Stimulated activated effector memory CD8-positive, alpha-beta T cell treated with anti-CD3 and anti-CD28 coated beads, Interleukin-12 subunit alpha, Interleukin-12 subunit beta, amount 100 ng/mL, for 72 hours (primary cell): ENCODE results near the gene PPP3CA.

Experiments
- ATAC-seq: fragments of 150-1000 bp; cut with Tn5 transposase; 2 replicates; pipeline ENCODE4 v1.10.0; 2021
- DNase-seq, 2 donors: peaks; one replicate each; pipeline ENCODE4 v3.0.0; 2021 to 2022; ENCODE audit warnings: low spot score in 2 of 2
- H3K27ac Mint-ChIP-seq: one replicate; pipeline ENCODE4 v1.8.0; 2022; ENCODE audit warnings: mild to moderate bottlenecking, mixed read lengths
- H3K36me3 Mint-ChIP-seq: one replicate; pipeline ENCODE4 v1.8.0; 2022; ENCODE audit warnings: mild to moderate bottlenecking, mixed read lengths
- H3K4me1 Mint-ChIP-seq: one replicate; pipeline ENCODE4 v1.8.0; 2022; ENCODE audit warnings: mixed read lengths
- H3K4me3 Mint-ChIP-seq: one replicate; pipeline ENCODE4 v1.8.0; 2022; ENCODE audit warnings: mild to moderate bottlenecking, mixed read lengths
- H3K9me3 Mint-ChIP-seq: one replicate; pipeline ENCODE4 v1.8.0; 2022; ENCODE audit warnings: mixed read lengths

The PPP3CA gene

DNA sequence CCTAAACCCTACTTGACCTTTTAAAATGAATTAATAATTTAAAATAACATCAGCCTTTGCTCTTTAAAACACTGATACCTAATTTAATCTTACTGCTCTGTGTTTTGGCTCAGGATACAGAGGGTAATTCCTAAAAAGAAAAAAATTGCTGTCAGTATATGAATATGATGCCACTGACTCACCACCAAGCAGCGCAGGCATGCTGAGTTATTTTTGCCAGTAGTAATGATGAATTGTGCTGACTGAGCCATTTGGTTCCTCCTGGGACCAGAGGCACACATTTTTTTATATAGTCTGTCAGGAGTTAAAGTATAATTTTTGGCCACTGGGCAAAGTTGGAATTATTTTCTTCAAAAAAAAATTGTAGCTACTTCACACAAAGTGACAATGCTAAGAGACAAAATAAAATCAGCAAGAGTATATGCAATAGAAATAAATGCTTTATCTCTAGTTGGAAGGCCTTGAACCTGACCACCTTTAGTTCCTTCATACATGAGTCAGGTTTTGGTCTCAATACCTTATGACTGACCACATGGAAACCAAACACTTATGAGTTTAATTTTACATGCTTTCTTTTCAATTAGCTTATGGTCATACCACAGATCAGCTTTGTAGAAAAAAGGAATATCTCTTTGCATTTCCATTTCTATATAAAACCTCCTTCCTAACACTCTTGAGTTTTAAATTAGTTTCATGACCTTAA lies 115.1 kb downstream of the PPP3CA start:
- H3K4me1 Mint-ChIP-seq: peaks cover 36% of the 10 kb centered on the region
- H3K27ac Mint-ChIP-seq: peak overlapping the region; percentile 78
- peak overlapping the region; percentile 27 for H3K4me3 Mint-ChIP-seq
- no peak for DNase-seq
- H3K36me3 Mint-ChIP-seq: peaks cover 7% of the 10 kb centered on the region
- ATAC-seq: peak; percentile 99
- no peaks in the 10 kb centered on the region for H3K9me3 Mint-ChIP-seq

DNA sequence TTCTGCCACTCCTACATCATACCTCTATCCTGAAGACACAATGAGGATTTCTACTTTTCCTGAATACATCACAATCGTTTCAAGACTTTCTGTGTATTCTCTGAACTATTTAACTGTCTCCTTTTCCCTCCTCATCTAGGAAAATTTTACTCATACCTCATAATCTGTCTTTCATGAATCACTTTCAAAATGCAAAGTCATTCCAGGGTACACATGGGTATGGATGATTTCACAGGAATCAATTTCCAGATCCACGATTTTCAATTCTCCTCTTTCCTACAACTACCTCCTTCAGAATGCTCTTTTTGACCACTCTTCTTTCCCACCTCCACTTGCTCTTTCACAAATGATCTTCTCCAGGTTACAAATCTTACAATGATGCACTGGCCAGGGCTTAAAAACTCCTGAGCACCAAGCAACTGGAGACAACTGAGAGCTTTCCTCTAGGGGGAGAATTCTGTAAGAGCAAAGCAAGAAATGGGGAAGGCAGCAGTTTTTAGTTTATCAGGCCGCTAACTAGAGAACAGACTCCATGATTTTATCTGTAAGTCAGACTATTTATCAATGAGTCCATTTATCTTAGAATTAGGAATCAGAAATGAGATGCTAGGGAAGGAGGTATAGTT lies 116.4 kb downstream of the PPP3CA start:
- Mint-ChIP-seq H3K4me1 (peaks cover 32% of the 10 kb centered on the region), H3K4me3 (no peak overlapping the region), H3K9me3 (no peaks in the 10 kb centered on the region), H3K27ac (peak overlapping the region; percentile 51), H3K36me3 (peaks cover 7% of the 10 kb centered on the region)
- ATAC-seq (no peak), DNase-seq (no peak)

DNA sequence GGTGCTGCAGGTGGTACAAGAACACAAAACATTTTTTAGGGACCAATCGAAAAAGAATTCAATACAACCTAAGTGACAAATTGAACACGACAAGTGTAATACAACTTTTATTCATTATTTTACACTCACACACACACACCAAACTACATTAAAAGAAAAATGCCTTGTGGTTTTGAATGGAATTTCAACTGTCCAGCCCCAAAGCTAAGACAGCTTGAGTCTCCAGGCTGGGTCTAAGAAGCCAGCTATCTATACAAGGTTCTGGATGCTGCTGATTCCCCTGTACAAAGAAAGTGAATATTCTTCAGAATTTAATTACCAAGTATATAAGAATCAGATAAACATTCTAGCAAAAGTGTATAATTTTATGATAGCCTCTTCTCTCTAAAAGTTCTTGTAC lies 118.2 kb downstream of the PPP3CA start:
- Mint-ChIP-seq H3K36me3 (peaks cover 7% of the 10 kb centered on the region), H3K4me3 (no peak overlapping the region), H3K27ac (no peak overlapping the region), H3K9me3 (no peaks in the 10 kb centered on the region), H3K4me1 (peaks cover 41% of the 10 kb centered on the region)
- DNase-seq (no peak), ATAC-seq (no peak)

DNA sequence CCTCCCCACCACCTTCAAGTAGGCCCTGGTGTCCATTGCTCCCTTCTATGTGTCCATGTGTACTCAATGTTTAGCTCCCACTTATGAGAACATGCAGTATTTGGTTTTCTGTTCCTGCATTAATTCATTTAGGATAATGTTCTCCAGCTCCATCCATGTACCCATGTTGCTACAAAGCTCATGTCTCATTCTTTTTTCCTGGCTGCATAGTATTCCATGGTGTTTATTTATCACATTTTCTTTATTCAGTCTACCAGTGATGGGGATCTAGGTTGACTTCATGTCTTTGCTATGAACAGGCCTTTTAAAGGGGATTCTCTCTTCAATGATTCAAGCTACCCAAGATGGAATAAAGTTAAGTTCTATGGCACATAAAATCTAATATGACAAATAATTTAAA lies 119.6 kb downstream of the PPP3CA start:
- H3K9me3 Mint-ChIP-seq: no peaks in the 10 kb centered on the region
- peaks cover 7% of the 10 kb centered on the region for H3K36me3 Mint-ChIP-seq
- H3K4me3 Mint-ChIP-seq: no peak overlapping the region
- H3K4me1 Mint-ChIP-seq: peaks cover 44% of the 10 kb centered on the region
- H3K27ac Mint-ChIP-seq: no peak overlapping the region
- ATAC-seq: no peak
- DNase-seq: no peak

DNA sequence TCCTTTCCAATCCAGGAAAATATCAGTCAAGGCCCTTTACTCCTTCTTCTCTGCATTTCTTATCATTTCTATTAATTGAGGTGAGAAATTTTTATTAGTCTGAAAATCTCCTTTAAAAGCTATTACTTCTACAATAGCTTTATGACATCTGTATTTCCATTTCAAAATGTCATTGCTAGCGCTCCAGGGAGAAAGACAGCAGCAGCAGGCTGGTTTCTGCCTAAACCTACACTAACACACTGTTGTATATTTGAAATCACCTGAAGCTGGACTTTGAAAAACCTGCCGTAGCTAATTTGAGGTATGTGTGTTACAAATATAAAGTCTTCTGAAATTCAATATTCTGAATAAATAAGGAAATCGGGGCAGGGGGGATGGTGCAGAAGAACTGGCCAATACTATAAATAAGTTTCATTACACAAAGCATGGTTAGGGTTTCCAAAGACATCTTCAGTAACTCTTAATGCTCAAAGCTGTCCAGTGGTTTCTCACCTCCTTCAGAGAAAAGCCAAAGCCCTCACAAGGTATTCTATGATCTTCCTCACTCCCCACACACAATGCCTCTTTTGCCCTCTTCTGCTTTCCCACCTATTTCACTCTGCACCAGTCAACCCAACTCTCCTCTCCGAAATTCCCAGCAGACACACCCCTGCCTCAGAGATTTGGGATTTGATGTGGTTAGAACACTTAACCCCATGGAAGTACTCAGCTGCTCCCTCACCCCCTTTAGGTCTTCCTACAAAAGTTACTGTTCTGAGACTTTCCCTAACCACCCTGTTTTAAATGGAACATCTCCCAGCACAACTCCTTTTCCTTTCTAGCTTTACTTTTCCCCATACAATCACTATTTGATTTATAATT lies 122.7 kb downstream of the PPP3CA start:
- Mint-ChIP-seq H3K9me3 (no peaks in the 10 kb centered on the region), H3K4me1 (peaks cover 30% of the 10 kb centered on the region), H3K4me3 (no peak overlapping the region), H3K36me3 (no peaks in the 10 kb centered on the region), H3K27ac (peak overlapping the region; percentile 2)
- DNase-seq (no peak), ATAC-seq (peak; percentile 66)

DNA sequence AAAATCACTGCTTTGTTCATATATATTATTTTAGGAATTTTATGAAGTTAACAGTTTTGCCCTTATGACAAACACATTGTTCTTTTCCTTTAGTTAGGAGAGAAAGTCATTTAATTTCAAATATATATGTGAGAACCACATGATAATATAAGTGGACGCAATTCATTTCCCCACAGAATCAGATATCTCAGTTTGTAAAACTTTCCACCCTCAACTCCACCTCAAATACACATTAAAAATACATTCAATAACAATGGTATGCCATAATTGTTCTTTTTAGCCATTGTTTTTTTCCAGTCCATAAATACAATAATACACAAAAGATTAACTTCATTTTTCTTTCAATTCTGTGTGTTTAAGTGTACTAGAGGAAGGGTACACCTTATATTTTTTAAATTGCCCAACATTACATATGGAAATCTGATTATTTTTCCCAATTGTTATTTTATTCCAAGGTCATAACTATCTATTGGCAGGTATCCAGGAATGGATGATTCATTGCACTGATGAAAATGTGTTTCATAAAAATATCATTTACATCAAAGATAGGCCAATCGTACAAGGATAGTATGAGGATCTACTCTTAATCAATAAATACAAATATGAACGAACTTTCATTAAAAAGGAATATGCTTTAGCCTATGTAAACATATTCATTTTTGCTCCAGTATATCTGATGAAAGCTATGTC lies 125.0 kb downstream of the PPP3CA start:
- Mint-ChIP-seq H3K36me3 (no peaks in the 10 kb centered on the region), H3K9me3 (no peaks in the 10 kb centered on the region), H3K4me1 (peaks cover 34% of the 10 kb centered on the region), H3K27ac (no peak overlapping the region), H3K4me3 (no peak overlapping the region)
- DNase-seq (no peak), ATAC-seq (no peak)

DNA sequence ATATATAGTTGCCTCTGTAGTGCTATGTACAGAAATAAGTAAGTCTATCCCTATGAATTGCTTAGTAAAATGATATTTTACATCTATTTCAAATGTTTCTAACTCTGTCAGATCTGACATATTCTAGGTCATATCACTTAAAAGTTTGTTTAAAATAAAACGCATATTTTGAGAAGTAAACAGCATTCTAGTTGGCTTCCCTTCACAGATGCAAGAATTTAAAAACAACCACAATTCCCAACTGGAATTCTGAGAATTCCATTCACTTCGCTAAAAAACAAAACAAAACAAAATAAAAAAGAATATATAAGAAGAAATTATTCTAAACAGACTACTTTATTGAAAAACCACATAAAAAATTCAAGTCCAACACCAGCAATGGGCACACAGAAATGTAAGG lies 126.0 kb downstream of the PPP3CA start:
- H3K4me1 Mint-ChIP-seq: peaks cover 34% of the 10 kb centered on the region

DNA sequence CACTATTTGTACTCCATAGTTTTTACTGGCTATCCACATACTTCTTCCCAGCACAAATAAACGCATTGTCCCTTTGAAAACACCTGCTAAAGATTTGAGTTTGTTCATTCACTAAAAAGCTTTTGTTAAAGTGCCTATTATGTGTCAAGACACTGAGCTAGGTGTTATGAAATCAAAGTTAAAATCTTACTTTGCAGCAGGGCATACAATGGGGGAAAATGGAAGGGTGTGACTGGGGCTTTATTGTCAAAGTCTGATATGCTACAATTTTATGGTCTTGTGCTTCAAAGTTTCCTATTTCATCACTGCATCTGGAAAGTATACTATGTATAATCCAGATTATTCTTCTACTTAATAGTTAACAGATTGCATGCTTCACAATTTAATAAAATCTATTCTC lies 128.4 kb downstream of the PPP3CA start:
- Mint-ChIP-seq H3K9me3 (no peaks in the 10 kb centered on the region), H3K27ac (no peak overlapping the region), H3K4me3 (no peak overlapping the region), H3K4me1 (peaks cover 21% of the 10 kb centered on the region), H3K36me3 (no peaks in the 10 kb centered on the region)
- ATAC-seq (no peak), DNase-seq (no peak)

More for the DNA sequence above, 126.0 kb downstream of the PPP3CA start:
- Mint-ChIP-seq H3K9me3 (no peaks in the 10 kb centered on the region), H3K27ac (no peak overlapping the region), H3K36me3 (no peaks in the 10 kb centered on the region), H3K4me3 (no peak overlapping the region)
- ATAC-seq (no peak), DNase-seq (no peak)

DNA sequence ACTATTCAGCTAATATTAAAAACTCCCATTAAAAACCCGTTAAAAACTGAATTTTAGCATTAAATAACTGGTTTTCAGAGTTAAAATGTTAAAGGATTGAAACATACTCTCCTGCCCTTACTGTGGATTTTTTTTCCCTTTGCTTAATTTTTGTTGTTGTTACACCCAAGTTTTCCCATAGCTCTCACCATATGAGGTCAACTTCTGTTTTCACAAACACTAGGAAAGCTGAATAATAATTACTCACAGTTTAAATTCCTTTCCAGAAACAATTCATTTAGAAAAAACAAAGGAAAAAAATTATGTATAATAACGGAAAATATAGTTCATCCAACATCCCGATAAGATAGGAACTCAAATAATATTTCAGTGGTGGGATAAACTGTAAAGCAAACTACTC lies 129.0 kb downstream of the PPP3CA start:
- DNase-seq: no peak
- ATAC-seq: no peak
- H3K9me3 Mint-ChIP-seq: no peaks in the 10 kb centered on the region
- no peak overlapping the region for H3K4me3 Mint-ChIP-seq
- H3K4me1 Mint-ChIP-seq: peaks cover 19% of the 10 kb centered on the region
- H3K36me3 Mint-ChIP-seq: no peaks in the 10 kb centered on the region
- no peak overlapping the region for H3K27ac Mint-ChIP-seq

DNA sequence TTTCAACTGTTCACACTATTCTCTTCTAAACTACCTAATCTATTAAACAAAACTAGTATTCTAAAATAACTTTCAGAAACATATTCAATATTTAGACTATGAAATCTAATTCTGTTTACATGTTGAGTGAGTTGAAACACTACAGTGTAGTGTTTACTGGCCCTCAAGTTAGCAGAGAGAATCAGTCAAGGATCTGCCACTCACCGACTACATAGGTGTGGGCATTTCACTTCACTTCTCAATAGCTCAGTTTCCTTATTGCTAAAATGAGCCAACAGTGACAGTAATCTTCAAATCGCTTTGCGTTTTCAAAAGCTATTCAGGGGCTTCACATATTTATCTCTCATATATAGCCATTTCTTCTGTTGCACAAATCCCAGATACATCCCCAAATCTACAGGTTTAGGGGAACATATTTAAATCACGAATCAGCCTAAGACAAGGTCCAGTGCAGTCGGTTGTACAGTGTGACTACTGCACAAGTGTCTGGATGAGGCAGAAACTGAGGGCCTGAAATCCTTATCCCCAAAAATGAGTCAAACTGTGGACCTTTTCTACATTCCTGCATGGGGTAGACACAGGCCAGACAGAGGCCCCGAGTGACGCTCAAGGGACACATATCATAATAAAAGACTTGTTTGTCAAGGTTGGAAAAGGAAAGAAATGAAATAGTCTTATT lies 129.8 kb downstream of the PPP3CA start:
- Mint-ChIP-seq H3K36me3 (no peaks in the 10 kb centered on the region), H3K4me1 (peaks cover 11% of the 10 kb centered on the region), H3K27ac (no peak overlapping the region), H3K9me3 (no peaks in the 10 kb centered on the region), H3K4me3 (no peak overlapping the region)
- DNase-seq: no peak
- ATAC-seq: no peak

DNA sequence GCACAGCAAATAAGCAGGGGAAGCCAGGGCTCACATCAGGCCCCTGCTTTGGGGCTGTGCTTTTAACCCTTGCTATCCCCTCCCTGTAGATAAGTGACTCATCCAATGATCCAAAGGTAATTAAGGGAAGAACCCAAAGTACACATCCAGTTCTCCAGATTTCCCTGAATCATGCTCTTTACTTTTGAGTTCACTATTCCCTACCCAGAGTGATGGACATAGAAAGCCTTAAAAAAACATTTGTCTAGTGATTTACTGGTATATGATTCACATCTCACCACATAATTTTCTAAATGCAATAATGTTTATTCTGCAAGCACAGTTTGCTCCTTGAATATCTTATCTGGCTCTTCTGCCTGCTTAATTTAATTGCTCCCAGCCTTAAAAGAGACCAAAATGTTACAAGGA lies 136.2 kb downstream of the PPP3CA start:
- Mint-ChIP-seq H3K9me3 (peaks cover 3% of the 10 kb centered on the region), H3K4me1 (peaks cover 21% of the 10 kb centered on the region), H3K4me3 (no peak overlapping the region), H3K27ac (no peak overlapping the region), H3K36me3 (no peaks in the 10 kb centered on the region)
- ATAC-seq: no peak
- DNase-seq: no peak

DNA sequence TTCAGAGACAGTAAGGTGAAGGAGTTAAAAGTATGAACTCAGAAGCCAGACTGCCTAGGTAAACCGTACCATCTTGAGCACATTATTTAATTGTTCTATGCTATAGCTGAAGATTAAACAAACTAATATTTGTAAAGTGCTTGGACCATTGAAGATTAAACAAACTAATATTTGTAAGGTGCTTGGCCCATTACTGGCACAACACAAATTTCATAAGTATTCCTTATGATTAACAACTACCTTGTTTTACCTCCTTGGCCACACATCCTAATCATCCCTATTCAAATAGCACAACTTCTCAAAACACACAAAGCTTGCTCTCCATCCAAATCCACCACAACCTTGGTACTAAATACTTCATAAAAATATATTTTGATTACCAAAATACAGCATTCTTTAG lies 137.0 kb downstream of the PPP3CA start:
- Mint-ChIP-seq H3K9me3 (peaks cover 3% of the 10 kb centered on the region), H3K4me1 (peaks cover 27% of the 10 kb centered on the region), H3K4me3 (no peak overlapping the region), H3K36me3 (no peaks in the 10 kb centered on the region), H3K27ac (no peak overlapping the region)
- DNase-seq (no peak), ATAC-seq (no peak)

DNA sequence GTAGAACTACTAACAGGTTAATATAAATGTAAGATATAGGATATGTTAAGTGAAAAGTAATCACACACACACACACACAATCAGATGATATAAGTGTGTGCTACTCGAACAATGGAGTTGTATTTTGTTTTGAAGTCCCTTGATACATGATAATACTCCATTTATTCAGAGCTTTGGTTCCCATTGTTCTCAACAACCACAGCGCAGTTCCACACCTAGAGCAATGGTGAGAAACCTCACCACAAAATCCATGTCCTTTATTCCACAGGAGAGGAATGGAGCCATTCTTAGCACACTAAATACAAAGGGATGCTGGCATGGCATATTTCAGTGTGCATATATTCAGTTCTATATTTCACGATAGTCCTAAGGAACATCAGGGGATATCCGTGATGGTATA lies 139.2 kb downstream of the PPP3CA start:
- Mint-ChIP-seq H3K9me3 (peaks cover 3% of the 10 kb centered on the region), H3K27ac (peak overlapping the region; percentile 32), H3K4me1 (peaks cover 29% of the 10 kb centered on the region), H3K4me3 (no peak overlapping the region), H3K36me3 (no peaks in the 10 kb centered on the region)
- ATAC-seq: no peak
- DNase-seq: no peak

DNA sequence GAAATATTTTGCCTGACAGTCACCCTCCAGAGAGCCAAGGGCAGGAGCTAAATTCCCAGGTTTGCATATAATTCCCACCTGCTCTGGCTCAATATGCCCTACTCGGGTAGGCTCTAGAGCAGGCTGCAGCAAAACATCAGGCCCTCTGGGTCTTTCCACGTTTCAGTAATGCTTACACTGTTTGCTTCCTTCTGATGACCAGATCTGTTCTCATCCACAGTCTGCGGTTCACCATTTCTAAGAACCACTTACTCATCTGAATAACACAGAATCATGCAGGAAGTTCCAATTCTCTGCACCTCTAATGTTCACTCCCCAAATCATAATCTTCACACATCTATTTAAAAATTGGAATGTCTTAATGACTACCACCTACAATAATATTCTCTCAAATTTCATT lies 141.4 kb downstream of the PPP3CA start:
- H3K27ac Mint-ChIP-seq: peak overlapping the region; percentile 29
- DNase-seq (peak; percentile 25 to 70), ATAC-seq (peak; percentile 100)
- H3K4me1 Mint-ChIP-seq: peaks cover 46% of the 10 kb centered on the region
- peak overlapping the region; percentile 5 for H3K4me3 Mint-ChIP-seq
- H3K36me3 Mint-ChIP-seq: no peaks in the 10 kb centered on the region
- H3K9me3 Mint-ChIP-seq: peaks cover 3% of the 10 kb centered on the region

DNA sequence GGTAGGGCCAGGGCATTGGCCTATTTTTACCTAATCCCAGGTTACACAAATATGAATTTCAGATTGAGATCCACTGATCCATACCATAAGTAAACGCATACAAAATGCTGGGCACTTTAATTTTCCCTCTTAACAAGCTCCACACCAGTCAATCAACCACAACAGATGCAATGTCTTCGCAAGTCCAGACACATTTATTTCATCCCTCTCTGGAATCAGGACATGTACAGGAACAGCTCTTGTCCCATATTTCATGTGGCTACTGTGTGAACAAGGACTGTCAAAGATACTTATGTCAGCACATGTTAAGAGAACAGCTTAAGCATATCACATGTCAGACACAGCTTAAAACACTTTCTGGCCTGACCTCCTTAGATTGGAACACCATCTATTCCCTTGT lies 145.9 kb downstream of the PPP3CA start:
- no peak overlapping the region for H3K4me3 Mint-ChIP-seq
- H3K9me3 Mint-ChIP-seq: no peaks in the 10 kb centered on the region
- ATAC-seq (no peak), DNase-seq (no peak)
- peaks cover 57% of the 10 kb centered on the region for H3K4me1 Mint-ChIP-seq
- H3K36me3 Mint-ChIP-seq: no peaks in the 10 kb centered on the region
- H3K27ac Mint-ChIP-seq: no peak overlapping the region
